ENCODE results near the gene UBR3. TPM values are rescaled to one million over a fixed set of nuclear protein-coding genes. Genes with fewer than 3 reads are reported as not detected.
A peak's percentile ranks its signal among the peaks of the same experiment; 100 is the strongest.

The UBR3 gene, protein sequence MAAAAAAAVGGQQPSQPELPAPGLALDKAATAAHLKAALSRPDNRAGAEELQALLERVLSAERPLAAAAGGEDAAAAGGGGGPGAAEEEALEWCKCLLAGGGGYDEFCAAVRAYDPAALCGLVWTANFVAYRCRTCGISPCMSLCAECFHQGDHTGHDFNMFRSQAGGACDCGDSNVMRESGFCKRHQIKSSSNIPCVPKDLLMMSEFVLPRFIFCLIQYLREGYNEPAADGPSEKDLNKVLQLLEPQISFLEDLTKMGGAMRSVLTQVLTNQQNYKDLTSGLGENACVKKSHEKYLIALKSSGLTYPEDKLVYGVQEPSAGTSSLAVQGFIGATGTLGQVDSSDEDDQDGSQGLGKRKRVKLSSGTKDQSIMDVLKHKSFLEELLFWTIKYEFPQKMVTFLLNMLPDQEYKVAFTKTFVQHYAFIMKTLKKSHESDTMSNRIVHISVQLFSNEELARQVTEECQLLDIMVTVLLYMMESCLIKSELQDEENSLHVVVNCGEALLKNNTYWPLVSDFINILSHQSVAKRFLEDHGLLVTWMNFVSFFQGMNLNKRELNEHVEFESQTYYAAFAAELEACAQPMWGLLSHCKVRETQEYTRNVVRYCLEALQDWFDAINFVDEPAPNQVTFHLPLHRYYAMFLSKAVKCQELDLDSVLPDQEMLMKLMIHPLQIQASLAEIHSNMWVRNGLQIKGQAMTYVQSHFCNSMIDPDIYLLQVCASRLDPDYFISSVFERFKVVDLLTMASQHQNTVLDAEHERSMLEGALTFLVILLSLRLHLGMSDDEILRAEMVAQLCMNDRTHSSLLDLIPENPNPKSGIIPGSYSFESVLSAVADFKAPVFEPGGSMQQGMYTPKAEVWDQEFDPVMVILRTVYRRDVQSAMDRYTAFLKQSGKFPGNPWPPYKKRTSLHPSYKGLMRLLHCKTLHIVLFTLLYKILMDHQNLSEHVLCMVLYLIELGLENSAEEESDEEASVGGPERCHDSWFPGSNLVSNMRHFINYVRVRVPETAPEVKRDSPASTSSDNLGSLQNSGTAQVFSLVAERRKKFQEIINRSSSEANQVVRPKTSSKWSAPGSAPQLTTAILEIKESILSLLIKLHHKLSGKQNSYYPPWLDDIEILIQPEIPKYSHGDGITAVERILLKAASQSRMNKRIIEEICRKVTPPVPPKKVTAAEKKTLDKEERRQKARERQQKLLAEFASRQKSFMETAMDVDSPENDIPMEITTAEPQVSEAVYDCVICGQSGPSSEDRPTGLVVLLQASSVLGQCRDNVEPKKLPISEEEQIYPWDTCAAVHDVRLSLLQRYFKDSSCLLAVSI (N-terminal part only)
- 9.3 and 11.8 TPM in 2 replicates for total RNA-seq (2014; rRNA removed; shearing (Covaris generic))

DNA sequence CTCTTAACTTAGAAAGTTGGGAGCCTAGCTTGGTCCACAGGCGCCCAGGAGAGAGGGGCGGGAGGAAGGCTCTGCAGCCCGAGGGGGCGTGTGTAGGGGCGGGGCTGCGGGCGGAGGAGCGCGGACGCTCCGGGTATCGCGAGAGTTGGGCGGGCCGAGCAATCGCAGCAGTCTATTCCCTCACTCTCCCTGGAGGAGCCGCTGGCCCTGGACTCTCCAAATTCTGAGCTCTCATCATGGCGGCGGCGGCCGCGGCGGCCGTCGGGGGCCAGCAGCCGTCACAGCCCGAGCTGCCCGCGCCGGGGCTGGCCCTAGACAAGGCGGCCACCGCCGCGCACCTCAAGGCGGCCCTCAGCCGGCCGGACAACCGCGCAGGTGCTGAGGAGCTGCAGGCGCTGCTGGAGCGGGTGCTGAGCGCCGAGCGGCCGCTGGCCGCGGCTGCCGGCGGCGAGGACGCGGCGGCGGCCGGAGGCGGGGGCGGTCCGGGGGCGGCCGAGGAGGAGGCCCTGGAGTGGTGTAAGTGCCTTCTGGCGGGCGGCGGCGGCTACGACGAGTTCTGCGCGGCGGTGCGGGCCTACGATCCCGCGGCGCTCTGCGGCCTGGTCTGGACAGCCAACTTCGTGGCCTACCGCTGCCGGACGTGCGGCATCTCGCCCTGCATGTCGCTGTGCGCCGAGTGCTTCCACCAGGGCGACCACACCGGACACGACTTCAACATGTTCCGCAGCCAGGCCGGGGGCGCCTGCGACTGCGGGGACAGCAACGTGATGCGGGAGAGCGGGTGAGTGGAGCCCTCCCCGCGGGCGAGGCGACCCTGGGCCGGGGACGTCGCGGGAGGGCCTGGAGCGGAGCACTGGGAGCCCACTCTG is at the start of gene UBR3:
Gene UBR3 (plus strand): TSS at position 183 of the 869 bp plus-strand sequence. CDS start 54 bp downstream, at position 237.
- peak within 1 kb of the TSS; percentile 81 for H3K4me3 ChIP-seq (ENCODE audit: insufficient read depth, low read depth, low read length)
- H3K27me3 ChIP-seq (ENCODE audit: control insufficient read depth, insufficient read depth, low read length) = no peaks in the 10 kb centered on the region
- H3K36me3 ChIP-seq (replicated peaks; ENCODE audit: control insufficient read depth, insufficient read depth, low read length) = no peaks in the 10 kb centered on the region
- peak; percentile 98 for DNase-seq

DNA sequence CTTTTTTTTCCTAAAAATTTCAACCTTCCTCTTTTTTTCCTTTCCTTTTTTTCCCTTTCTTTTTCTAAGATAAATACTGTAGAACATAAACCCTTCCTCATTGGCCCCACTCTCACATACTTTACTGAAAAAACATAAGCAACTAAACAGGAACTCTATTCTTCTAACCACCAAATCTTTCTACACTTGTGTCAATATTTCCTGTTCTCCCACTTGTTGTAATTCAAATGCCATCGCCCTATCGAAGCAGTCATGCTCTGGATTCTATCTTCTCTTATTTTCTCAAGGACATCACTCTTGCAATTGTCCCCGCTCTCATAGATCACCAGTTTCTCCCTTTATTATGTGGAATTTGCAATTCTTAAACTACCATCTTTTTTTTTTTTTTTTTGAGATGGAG is 48.8 kb upstream of the UBR3 start:
- H3K27me3 ChIP-seq (ENCODE audit: control insufficient read depth, insufficient read depth, low read length) = no peaks in the 10 kb centered on the region
- H3K36me3 ChIP-seq (replicated peaks; ENCODE audit: control insufficient read depth, insufficient read depth, low read length) = no peaks in the 10 kb centered on the region
- no peak for DNase-seq
- H3K4me3 ChIP-seq (ENCODE audit: insufficient read depth, low read depth, low read length) = no peak overlapping the region

DNA sequence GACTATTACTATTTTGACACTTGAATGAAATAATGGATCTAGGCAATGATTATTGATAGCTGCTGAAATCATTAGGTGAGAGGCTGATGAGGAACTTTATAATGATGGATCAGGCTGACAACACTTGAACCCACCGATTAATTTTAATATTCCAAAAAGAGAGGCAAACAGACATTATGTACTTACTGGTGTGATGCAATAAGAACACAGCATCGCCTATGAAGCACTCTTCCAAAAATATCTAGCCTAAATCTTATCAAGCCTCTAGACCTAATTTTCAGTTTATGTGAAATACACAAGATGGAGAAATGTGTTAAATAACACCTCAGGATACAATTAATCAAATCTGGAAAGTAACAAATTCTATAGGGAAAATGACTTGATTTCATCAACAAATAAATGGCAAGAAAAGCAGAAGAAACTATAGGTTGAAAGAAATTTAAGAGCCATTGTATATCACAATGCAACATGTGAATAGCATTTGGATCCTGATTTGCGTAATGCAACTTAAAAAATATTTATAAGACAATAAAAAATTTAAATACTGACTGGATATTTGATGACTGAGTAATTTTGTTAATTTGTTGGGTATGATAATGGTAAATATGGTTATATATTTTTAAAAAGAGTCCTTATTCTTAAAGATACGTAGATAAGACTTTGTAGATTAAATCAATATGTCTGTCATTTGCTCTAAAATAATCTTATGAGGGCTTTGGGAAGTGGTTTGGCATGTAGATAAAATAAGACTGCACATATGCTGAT is 45.8 kb upstream of the UBR3 start:
- DNase-seq = no peak
- Histone ChIP-seq H3K27me3 (ENCODE audit: control insufficient read depth, insufficient read depth, low read length) (no peaks in the 10 kb centered on the region), H3K36me3 (replicated peaks; ENCODE audit: control insufficient read depth, insufficient read depth, low read length) (no peaks in the 10 kb centered on the region), H3K4me3 (ENCODE audit: insufficient read depth, low read depth, low read length) (no peak overlapping the region)

DNA sequence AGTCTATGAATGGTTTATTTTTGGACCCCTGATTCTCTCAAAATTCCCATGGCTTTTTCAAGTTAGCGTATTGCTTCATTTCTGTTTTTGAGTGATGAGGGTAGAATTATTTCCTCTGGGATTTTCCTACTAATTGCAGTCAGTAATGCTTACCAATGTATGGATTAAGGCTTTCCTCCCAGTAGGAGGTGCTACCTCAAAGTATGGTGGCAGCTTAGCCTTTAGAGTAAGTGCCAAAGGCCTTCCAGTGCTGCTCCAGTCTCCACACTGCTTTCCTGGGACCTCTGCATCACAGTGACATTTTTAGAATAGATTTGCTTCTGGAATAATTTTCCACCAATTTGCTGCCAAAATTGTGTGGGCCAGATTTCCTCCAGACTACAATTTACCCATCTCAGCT is 44.7 kb upstream of the UBR3 start:
- H3K27me3 ChIP-seq (ENCODE audit: control insufficient read depth, insufficient read depth, low read length) = no peaks in the 10 kb centered on the region
- DNase-seq = no peak
- H3K4me3 ChIP-seq (ENCODE audit: insufficient read depth, low read depth, low read length) = no peak overlapping the region
- H3K36me3 ChIP-seq (replicated peaks; ENCODE audit: control insufficient read depth, insufficient read depth, low read length) = no peaks in the 10 kb centered on the region

DNA sequence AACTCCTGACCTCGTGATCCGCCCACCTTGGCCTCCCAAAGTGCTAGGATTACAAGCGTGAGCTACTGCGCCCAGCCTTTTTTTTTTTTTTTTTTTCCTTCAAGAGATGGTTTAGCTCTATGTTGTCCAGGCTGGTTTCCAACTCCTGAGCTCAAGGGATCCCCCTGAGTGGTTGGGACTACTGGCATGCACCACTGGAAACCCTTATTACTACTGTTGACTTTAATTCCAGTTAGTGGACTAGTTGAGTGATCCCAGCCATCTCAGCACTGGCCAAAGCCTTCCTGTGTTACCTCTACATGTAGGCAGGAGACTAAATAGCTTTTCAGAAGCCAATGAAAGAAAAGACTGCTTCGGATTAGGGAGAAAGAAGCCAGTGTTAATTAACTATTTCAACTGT is 36.7 kb upstream of the UBR3 start:
- H3K36me3 ChIP-seq (replicated peaks; ENCODE audit: control insufficient read depth, insufficient read depth, low read length) = no peaks in the 10 kb centered on the region
- no peak overlapping the region for H3K4me3 ChIP-seq (ENCODE audit: insufficient read depth, low read depth, low read length)
- no peak for DNase-seq
- no peaks in the 10 kb centered on the region for H3K27me3 ChIP-seq (ENCODE audit: control insufficient read depth, insufficient read depth, low read length)

DNA sequence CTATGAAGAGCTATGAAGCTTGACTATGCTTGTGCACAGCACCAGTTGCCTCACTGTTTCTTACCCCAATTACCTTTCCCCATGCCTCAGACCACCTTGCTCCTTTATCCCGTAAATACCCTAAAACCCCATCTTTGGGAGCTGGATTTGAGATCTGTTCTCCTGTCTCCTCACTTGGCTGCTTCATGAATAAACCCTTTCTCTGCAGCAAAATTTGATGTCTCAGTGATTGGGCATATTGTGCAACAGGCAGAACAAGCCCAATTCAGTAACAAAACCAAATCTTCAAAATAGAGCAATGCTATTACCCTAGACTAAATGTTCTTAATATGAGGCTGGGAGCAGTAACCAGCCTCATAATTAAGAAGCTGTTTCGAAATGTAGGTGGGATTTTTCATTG is 32.1 kb upstream of the UBR3 start:
- H3K4me3 ChIP-seq (ENCODE audit: insufficient read depth, low read depth, low read length) = no peak overlapping the region
- no peak for DNase-seq
- H3K27me3 ChIP-seq (ENCODE audit: control insufficient read depth, insufficient read depth, low read length) = no peaks in the 10 kb centered on the region
- H3K36me3 ChIP-seq (replicated peaks; ENCODE audit: control insufficient read depth, insufficient read depth, low read length) = no peaks in the 10 kb centered on the region

DNA sequence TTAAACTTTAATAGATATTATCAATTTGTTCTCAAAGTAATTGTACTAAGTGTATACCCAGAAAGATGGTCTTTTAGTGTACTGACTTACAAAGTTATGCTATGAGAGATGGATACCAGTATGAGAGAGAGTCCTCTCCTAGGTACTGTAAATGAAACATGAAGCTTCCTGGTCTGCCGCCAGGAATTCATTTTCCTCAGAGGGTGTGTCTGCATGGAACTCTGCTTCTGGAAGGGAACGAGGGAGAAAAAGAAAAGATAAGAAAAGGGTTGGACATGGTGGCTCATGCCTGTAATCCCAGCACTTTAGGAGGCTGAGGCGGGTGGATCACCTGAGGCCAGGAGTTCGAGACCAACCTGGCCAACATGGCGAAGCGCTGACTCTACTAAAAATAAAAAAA is 30.8 kb upstream of the UBR3 start:
- peaks cover 1% of the 10 kb centered on the region; the same call in 1 of the 2 replicates for H3K36me3 ChIP-seq (replicated peaks; ENCODE audit: control insufficient read depth, insufficient read depth, low read length)
- no peak overlapping the region for H3K4me3 ChIP-seq (ENCODE audit: insufficient read depth, low read depth, low read length)
- H3K27me3 ChIP-seq (ENCODE audit: control insufficient read depth, insufficient read depth, low read length) = no peaks in the 10 kb centered on the region
- DNase-seq = no peak

DNA sequence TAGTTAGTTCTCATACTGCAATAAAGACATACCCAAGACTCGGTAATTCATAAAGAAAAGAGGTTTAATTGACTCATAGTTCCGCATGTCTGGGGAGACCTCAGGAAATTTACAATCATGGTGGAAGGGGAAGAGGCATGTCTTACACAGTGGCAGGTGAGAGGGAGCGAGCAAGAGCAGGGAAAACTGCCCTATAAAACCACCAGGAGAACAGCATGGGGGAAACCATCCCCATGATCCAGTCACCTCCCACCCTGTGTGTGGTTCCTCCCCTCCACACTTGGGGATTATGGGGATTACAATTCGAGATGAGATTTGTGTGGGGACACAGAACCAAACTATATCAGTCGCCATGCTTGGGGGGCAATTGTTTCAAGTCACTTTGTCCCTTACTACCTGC is 29.7 kb upstream of the UBR3 start:
- Histone ChIP-seq H3K27me3 (ENCODE audit: control insufficient read depth, insufficient read depth, low read length) (no peaks in the 10 kb centered on the region), H3K4me3 (ENCODE audit: insufficient read depth, low read depth, low read length) (no peak overlapping the region)
- peak; percentile 28 for DNase-seq

DNA sequence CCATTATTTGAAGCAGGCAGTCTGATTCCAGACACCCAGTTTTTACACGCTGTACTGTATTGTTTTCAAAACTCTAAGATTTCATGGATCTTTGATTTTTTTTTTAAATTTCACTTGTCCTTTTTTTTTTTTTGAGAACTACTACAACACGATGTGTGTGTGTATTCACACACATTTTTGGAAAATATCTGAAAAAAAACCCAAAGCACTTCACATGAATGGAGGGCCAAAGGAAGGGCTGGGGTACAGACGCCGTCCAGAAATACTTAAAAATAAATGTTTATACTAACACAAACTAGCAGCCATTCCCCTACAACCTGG is 28.9 kb upstream of the UBR3 start:
- DNase-seq = no peak
- Histone ChIP-seq H3K27me3 (ENCODE audit: control insufficient read depth, insufficient read depth, low read length) (no peaks in the 10 kb centered on the region), H3K4me3 (ENCODE audit: insufficient read depth, low read depth, low read length) (peak overlapping the region; percentile 90), H3K36me3 (replicated peaks; ENCODE audit: control insufficient read depth, insufficient read depth, low read length) (peaks cover 1% of the 10 kb centered on the region; the same call in 1 of the 2 replicates)

More for the DNA sequence above, 29.7 kb upstream of the UBR3 start:
- peaks cover 1% of the 10 kb centered on the region; the same call in 1 of the 2 replicates for H3K36me3 ChIP-seq (replicated peaks; ENCODE audit: control insufficient read depth, insufficient read depth, low read length)

DNA sequence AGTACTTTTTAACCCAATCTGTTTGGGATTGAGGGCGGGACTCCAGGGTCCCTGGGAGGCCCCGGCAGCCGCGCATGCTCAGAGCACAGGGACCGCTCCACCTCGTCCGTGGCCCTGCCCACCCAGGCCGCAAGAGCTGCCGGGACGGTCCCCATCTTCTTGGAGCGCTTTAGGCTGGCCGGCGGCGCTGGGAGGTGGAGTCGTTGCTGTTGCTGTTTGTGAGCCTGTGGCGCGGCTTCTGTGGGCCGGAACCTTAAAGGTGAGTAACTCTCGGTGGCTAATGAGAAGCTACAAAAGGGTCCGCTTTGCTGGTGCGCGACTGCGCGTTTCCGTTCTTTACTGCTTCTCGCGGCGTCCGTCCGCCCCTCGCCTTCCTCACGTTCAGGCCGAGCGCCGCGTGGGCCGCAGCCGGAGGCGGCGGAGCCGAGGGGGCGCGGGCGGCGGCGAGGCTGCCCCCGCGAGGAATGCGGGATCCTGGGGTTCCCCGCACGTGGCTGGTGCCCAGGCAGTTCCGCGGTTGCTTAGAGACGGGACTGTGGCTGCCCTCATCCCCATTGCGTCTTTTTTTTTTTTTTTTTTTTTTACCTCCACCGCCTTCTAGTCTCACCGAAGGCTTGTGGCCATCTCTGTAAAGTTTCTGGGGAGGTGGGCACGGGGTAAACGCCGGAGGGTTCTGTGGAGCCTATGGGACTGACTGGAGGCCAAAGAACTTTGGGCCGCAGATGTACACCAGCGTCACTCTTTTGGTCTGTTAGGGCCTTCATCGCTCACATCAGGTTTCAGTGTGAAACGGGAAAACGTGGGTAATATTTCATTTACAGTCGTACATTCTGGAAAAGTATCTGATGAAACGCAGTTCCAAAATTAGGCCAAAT is 28.3 kb upstream of the UBR3 start, which contains the start of gene SSB:
Gene SSB (plus strand): TSS at position 154 of the 875 bp plus-strand sequence. CDS start 2,090 bp downstream, outside the sequence.
- no peaks in the 10 kb centered on the region for H3K27me3 ChIP-seq (ENCODE audit: control insufficient read depth, insufficient read depth, low read length)
- peak; percentile 97 for DNase-seq
- peak within 1 kb of the TSS; percentile 90 for H3K4me3 ChIP-seq (ENCODE audit: insufficient read depth, low read depth, low read length)
- H3K36me3 ChIP-seq (replicated peaks; ENCODE audit: control insufficient read depth, insufficient read depth, low read length) = peaks cover 1% of the 10 kb centered on the region; the same call in 1 of the 2 replicates

DNA sequence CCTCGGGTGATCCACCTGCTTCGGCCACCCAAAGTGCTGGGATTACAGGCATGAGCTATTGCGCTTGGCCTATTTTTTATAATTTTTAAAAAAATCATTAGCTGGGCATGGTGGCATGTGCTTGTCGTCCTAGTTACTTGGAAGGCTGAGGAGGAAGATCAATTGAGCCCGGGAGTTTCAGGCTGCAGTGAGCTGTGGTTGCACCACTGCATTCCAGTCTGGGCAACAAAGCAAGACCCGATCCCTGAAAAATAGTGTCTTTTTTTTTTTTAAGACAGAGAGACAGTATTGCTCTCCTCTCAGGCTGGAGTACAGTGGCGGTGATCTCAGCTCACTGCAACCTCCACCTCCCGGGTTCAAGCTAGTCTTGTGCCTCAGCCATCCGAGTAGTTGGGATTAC is 23.8 kb upstream of the UBR3 start:
- Histone ChIP-seq H3K4me3 (ENCODE audit: insufficient read depth, low read depth, low read length) (no peak overlapping the region), H3K36me3 (replicated peaks; ENCODE audit: control insufficient read depth, insufficient read depth, low read length) (peaks cover 21% of the 10 kb centered on the region), H3K27me3 (ENCODE audit: control insufficient read depth, insufficient read depth, low read length) (no peaks in the 10 kb centered on the region)
- no peak for DNase-seq

DNA sequence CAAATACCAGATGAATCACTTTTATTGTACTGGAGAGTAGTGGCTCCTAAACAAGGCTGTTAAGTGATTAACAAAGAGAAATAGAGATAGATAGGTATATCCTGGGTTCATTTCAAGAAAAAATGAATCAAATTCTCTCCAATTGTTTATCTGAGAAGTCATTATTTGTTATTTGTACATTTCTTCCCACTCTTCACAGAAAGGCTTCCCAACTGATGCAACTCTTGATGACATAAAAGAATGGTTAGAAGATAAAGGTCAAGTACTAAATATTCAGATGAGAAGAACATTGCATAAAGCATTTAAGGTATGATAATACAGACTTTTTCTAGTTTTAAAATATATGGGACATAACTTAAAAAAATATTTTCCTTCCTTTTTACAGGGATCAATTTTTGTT is 20.7 kb upstream of the UBR3 start:
- Histone ChIP-seq H3K36me3 (replicated peaks; ENCODE audit: control insufficient read depth, insufficient read depth, low read length) (peaks cover 24% of the 10 kb centered on the region), H3K4me3 (ENCODE audit: insufficient read depth, low read depth, low read length) (no peak overlapping the region), H3K27me3 (ENCODE audit: control insufficient read depth, insufficient read depth, low read length) (no peaks in the 10 kb centered on the region)
- no peak for DNase-seq

Data from H7 (cell line).